ENCODE data around the gene PI4KA.

Gene PI4KA

DNA sequence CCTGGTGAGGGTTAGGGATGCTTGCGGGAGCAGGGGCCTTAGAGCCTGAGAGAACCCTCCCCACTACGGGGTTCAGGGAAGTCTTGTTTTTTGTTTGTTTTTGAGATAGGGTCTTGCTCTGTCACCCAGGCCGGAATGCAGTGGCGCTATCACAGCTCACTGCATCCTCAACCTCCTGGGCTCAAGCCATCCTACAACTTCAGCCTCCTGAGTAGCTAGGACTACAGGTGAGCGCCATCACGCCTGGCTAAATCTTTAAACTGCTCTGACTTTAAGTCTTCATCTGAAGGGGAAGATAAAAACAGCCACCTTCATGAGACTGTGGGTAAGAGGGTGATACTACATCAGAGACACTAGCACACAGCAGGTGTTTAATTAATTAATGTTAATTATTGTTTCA is 56.2 kb downstream of the PI4KA start:
- Mint-ChIP-seq H3K9me3 (no peaks in the 10 kb centered on the region), H3K4me1 (no peaks in the 10 kb centered on the region), H3K4me3 (no peak overlapping the region), H3K36me3 (peaks cover 80% of the 10 kb centered on the region), H3K27ac (no peak overlapping the region), H3K27me3 (no peaks in the 10 kb centered on the region)
- ATAC-seq: no peak

DNA sequence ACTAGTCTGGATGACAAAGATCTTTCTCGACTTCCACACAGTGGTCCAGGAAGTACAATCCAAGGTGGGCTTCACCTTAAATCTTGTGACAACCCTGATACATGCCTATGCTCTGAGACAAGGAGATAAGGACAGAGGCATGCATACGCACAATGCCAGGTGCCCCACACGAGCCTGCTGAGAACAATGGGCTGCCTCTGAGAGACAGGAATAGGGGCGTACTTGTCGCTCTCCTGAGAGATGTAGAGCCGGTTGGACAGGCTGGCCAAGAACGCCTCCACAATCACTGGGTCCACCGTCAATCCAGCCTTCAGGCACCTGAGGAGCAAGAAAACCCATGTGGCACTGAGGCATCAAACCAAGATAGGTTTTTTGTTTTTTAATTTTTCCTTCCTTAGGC is 59.2 kb downstream of the PI4KA start:
- ATAC-seq: no peak
- no peak overlapping the region for H3K27ac Mint-ChIP-seq
- H3K4me3 Mint-ChIP-seq: no peak overlapping the region
- no peaks in the 10 kb centered on the region for H3K27me3 Mint-ChIP-seq
- H3K36me3 Mint-ChIP-seq: peaks cover 87% of the 10 kb centered on the region
- H3K4me1 Mint-ChIP-seq: no peaks in the 10 kb centered on the region
- no peaks in the 10 kb centered on the region for H3K9me3 Mint-ChIP-seq

DNA sequence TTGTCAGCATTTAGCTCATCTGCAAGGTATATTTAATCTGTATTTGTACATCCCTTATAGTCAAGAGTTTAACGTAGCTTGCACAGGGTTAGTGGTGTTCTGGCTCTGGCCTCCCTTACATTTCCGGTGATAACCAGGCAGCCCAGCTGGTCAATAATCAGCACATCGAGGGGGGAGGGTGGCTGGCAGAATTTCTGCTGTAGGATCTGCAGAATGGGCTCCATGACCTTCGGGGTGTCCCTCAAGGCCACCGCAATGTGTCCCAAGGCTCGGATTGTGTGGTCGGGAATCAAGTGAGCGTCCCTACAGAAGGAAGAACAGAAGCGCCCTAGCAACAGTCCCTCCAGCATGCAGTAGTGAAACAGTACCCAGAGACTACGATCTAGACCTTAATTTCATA is 59.6 kb downstream of the PI4KA start:
- Mint-ChIP-seq H3K9me3 (no peaks in the 10 kb centered on the region), H3K27me3 (no peaks in the 10 kb centered on the region), H3K4me1 (no peaks in the 10 kb centered on the region), H3K36me3 (peaks cover 85% of the 10 kb centered on the region), H3K27ac (no peak overlapping the region), H3K4me3 (no peak overlapping the region)
- no peak for ATAC-seq

DNA sequence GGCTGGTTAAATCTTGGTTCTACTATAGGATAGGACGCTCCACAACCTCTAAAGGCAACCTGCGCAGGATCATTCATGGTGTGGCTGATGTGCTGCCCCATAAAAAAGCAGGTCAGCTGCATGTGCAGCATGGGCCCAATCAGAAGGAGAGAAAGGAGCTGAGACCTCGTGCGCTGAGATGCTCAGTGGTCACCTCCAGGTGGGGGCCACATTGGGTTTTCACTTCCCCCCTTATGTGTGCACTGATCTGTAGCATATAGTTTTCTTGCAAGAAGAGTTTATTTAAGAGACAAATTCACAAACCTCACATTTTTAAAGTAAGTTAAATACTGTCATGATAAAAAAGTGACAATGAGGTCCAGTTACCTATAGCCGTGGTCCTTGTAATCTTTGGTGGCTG is 60.4 kb downstream of the PI4KA start:
- no peak overlapping the region for H3K27ac Mint-ChIP-seq
- H3K36me3 Mint-ChIP-seq: peaks cover 78% of the 10 kb centered on the region
- no peaks in the 10 kb centered on the region for H3K27me3 Mint-ChIP-seq
- H3K4me3 Mint-ChIP-seq: no peak overlapping the region
- no peak for ATAC-seq
- H3K4me1 Mint-ChIP-seq: no peaks in the 10 kb centered on the region
- H3K9me3 Mint-ChIP-seq: no peaks in the 10 kb centered on the region

DNA sequence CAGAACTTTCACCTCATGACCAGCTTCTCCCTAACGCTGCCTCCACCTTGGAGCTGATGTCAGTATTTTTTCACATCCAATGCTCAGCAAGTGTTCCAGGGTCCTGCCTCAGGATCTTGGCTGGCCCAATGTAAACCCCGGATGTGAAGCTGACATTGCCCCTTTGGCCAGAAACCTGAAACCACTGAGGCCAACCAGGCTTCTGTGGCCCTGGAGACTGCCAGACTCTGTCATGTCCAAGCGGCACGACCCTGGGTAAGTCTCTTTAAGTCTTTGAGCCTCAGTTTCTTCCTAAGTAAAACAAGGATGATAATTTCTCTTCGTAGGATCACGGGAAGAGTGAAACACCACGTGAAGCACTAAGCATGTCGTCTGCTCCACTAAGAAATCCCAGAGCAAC is 61.9 kb downstream of the PI4KA start:
- Mint-ChIP-seq H3K9me3 (no peaks in the 10 kb centered on the region), H3K27me3 (no peaks in the 10 kb centered on the region), H3K36me3 (peaks cover 75% of the 10 kb centered on the region), H3K4me3 (no peak overlapping the region), H3K4me1 (no peaks in the 10 kb centered on the region), H3K27ac (no peak overlapping the region)
- no peak for ATAC-seq

DNA sequence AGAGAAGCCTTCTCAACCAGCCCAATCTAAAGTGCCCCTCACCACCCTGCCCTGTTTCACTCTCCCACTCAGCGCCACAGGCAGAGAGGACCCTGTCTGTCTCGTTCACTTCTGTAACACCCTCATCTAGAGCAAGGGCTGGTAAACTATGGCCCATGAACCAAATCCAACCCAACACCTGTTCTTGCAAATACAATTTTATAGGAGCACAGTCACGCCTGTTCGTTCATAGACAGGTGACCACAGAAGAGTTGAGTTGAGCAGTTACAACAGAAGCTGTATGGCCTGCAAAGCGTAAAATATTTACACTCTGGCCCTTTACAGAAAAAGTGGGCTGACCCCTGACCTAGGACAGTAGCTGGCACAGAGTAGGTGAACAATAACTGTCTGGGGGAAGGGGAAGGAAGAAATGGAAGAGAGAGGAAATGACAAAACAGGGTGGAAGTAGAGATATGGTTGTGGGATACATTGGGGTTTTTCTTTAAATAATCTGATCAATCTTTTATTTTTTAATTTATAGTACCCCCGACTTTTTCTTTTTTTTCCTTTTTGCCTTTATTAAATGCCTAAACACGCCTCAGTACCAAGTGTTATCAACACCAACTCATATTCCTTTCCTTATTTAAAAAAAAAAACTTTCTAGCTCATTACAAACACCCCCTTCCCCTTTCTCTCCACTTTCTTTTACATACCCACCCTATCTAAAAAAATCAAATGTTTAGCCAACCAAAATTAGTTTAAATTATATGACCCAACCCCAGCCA is 63.8 kb downstream of the PI4KA start:
- Mint-ChIP-seq H3K27ac (no peak overlapping the region), H3K4me1 (no peaks in the 10 kb centered on the region)

DNA sequence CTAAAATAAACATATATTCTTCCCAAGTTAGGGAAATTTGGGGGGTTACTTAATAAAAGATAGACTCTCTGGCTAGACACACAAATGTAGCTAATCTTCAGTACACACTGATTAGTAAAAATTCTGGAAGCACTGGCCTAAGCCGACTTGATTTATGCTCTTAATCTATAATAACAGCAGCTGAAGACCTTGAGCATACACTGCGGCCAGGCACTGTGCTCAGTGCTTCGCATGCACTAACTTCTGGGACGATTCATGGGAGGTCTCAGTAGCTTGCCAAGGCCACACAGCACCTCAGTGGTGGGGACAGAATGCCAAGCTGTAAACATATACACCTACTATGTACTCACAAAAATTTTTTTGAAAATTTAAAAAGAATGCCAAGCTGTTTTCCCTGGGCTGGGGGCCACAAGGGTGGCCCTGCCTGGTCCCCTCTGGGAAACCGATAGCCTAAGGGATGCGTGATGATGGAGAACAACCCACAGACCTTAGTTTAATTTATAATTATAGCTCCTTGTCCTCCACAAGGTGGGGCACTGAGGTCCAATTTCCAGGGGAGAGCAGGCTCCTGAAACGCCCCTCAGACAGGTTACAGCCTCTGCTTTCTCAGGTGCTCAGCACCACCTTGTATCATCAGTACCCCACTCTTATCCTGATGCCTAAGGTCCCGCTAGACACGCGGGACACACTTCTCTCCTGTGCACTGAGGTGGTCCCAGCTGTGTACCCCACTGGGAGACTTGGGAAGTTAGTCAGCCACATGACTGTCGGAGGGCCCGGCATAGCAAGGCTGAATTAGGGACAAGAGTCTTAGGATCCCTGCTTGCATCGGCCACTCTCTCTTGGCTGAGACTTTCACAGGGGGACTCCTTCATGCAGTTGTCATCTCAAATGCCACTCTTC is 64.6 kb downstream of the PI4KA start:
- Mint-ChIP-seq H3K4me3 (no peak overlapping the region), H3K4me1 (no peaks in the 10 kb centered on the region), H3K36me3 (peaks cover 69% of the 10 kb centered on the region), H3K27ac (no peak overlapping the region), H3K27me3 (no peaks in the 10 kb centered on the region), H3K9me3 (no peaks in the 10 kb centered on the region)
- no peak for ATAC-seq

More for the DNA sequence above, 63.8 kb downstream of the PI4KA start:
- Mint-ChIP-seq H3K27me3 (no peaks in the 10 kb centered on the region), H3K4me3 (no peak overlapping the region), H3K9me3 (no peaks in the 10 kb centered on the region), H3K36me3 (peaks cover 78% of the 10 kb centered on the region)
- no peak for ATAC-seq

DNA sequence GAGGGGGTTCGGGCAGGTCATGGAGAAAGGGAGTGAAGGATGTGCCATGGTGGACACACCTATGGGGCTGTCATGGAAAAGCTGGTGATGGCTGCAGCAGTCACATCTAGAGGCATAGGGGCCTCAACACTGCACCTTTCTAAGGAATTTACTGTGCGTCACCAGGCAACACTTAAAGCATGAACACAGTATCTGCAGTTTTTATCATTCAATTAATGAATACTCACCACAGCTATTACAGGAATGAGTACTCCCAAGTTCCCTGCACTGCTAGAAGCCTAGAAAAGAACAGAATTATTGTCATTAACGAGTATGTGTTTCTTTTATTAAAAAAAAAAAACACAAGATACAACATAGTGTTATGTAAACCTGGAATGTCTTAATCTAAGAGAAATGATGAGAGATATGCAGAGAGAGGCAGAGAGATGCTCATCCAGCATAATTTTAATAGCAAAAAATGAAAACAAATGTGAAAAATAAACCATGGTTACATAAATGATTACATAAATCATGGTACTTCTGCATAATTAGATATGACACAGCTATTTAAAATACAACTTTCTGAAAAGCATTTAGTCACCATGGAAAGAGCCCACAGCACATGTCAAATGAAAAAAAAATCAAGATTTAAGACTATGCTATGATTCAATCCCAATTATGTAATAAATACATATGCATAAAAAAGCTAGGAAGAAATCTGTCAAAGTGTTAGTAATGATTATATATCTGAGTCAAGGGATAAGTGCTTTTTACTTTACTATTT is 65.5 kb downstream of the PI4KA start:
- Mint-ChIP-seq H3K36me3 (peaks cover 68% of the 10 kb centered on the region), H3K27ac (no peak overlapping the region), H3K9me3 (no peaks in the 10 kb centered on the region), H3K27me3 (no peaks in the 10 kb centered on the region), H3K4me3 (no peak overlapping the region), H3K4me1 (no peaks in the 10 kb centered on the region)
- ATAC-seq: no peak

DNA sequence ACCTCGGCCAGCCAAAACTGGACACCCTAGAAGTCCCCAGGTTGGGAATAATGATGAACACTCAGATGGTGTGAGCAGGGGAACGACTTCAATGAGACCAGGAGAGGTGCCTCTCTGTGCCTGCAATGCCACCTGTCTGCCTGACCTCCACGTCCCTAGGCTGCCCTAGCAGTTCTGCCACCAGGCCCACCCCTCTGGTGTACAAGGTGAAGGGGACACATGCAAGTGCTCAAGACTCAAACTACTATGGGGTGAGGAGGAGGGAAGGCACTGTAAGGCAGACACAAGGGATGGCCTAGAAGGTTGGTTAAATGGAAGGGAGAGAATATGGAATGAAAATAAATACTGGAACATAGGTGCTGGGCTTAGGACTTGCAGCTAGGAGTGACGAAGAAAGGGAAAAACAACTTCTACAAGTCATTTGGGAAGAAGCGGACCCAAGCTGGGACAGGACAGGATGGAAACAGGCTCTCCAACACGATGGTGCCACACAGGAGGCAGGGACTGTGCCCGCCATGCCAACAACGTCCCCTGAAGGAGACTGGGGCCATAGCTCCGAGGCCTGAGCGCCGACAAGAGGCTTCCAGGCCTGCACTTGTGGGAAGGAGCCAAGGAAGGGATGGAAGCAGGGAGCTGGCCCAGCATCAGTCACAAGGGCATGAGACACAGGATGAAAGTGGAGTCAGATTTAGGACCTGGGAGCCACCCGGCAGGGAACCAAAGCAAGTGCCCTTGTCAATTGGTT is 66.2 kb downstream of the PI4KA start:
- Mint-ChIP-seq H3K27ac (no peak overlapping the region), H3K27me3 (no peaks in the 10 kb centered on the region), H3K9me3 (no peaks in the 10 kb centered on the region), H3K4me3 (no peak overlapping the region), H3K36me3 (peaks cover 60% of the 10 kb centered on the region), H3K4me1 (no peaks in the 10 kb centered on the region)
- no peak for ATAC-seq

DNA sequence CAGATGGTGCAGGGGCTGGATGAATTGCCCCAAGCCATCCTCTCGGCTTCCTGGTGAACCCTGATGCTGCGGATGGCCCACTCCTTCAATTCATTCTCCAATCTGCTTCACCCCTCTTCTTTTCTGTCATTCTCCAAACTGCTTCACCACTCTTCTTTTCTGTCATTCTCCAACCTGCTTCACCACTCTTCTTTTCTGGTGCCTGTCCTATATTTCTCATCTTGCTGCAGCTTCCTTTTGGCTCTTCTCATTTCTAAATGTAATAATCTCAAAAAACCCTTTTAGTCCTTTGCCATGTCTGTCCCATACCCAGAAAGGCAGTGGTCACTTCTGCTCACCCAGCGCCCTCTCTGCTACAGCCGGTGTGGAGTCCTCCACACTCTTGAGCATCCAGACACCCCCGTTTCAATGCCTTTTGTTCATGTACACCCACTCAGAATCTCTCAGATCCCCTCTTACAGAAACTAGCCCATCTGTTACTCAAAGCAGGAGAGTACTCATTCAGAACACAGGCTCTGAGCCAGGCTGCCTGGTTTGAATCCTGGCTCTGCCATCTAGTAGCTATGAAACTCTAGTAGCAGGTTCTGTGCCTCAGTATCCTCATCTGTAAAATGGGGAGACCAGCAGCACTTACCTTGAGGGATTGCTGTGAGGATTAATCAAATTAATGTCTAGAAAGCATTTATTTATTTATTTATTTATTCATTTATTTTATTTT is 69.8 kb downstream of the PI4KA start:
- Mint-ChIP-seq H3K27me3 (no peaks in the 10 kb centered on the region), H3K4me3 (no peak overlapping the region), H3K36me3 (peaks cover 38% of the 10 kb centered on the region), H3K4me1 (peaks cover 14% of the 10 kb centered on the region), H3K27ac (no peak overlapping the region), H3K9me3 (no peaks in the 10 kb centered on the region)
- ATAC-seq: no peak

DNA sequence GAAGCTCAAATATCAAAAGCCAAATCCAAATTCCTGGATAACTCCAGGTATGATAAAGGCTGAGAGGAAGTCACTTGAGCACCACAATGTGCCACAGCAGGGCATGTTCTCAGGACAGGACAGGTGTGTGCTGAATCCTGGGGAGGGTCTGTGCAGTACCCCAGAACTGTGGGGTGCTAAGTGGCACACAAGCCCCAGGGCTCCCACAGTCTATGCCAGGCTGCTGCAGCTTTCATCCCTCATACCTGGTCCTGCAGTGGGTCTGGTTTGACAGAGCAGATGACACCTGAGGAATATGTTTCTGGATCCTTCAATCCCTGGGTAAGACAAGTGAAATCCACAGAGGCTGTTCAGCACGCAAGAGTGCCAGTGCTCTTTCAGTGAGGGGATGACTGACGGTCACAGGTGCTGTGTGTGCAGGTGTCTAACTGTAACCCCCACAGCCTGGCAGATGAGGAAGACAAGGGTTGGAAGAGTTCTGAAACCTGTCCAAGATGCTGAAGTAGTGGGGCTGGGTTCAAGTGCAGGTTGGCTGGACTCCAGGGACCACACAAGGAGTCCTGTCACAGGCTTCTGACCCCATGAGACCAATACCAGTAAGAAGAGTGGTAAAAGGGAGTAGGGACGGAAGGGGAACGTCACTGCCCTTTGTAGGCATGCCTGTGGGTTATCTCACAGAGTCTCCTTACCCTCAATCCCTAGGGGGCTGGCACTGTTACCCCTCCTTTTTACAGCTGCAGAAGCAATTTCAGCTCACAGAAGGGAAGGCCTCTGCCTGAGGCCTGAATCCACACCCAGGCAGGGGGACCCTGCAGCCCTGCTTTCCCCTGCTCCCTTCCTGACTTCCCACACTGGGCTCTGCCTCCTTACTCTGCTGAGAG is 70.6 kb downstream of the PI4KA start:
- peaks cover 38% of the 10 kb centered on the region for H3K36me3 Mint-ChIP-seq
- no peaks in the 10 kb centered on the region for H3K27me3 Mint-ChIP-seq
- H3K9me3 Mint-ChIP-seq: no peaks in the 10 kb centered on the region
- no peak for ATAC-seq
- peaks cover 22% of the 10 kb centered on the region for H3K4me1 Mint-ChIP-seq
- H3K4me3 Mint-ChIP-seq: no peak overlapping the region
- H3K27ac Mint-ChIP-seq: no peak overlapping the region

DNA sequence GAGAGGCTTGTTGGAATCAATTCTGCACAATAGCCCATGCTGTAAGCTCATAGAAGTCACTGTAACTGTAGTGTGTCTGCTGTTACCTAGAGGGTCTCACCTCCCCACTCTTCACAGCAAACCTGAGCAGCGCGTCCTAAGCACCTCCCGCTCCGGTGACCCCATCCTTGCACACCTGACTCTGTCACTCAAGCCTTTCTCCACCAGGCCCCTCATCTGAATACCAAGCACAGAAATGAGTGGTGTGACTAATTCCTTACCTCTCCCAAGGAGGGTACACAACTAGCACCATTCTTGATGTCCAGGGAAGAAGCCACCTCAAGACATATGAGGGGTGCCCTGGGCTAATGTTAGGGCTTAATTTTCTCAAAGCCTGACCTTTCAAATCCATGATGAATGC is 71.4 kb downstream of the PI4KA start:
- peaks cover 32% of the 10 kb centered on the region for H3K36me3 Mint-ChIP-seq
- H3K4me1 Mint-ChIP-seq: peaks cover 27% of the 10 kb centered on the region
- H3K27me3 Mint-ChIP-seq: no peaks in the 10 kb centered on the region
- H3K4me3 Mint-ChIP-seq: no peak overlapping the region
- ATAC-seq: no peak
- no peak overlapping the region for H3K27ac Mint-ChIP-seq
- H3K9me3 Mint-ChIP-seq: no peaks in the 10 kb centered on the region

DNA sequence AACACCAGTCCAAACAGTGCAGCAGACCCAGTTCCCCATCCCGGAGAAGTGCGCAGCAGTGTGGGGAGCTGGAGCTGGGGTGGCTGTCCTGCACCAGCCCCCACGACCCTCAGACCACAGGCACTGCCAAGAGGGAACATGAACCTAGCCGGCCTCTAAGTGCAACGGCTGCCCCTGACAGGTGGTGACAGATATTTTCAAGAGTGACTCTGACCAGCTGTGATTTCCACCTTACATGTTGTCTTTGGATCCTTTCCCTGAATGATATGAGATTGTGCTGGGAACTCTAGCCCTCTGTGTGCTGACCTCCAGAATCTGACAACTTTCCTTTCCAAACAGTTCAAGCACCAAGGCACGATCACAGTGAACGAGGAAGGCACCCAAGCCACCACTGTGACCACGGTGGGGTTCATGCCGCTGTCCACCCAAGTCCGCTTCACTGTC is 72.1 kb downstream of the PI4KA start:
- peaks cover 27% of the 10 kb centered on the region for H3K4me1 Mint-ChIP-seq
- H3K27me3 Mint-ChIP-seq: no peaks in the 10 kb centered on the region
- peaks cover 28% of the 10 kb centered on the region for H3K36me3 Mint-ChIP-seq
- no peak for ATAC-seq
- no peaks in the 10 kb centered on the region for H3K9me3 Mint-ChIP-seq
- no peak overlapping the region for H3K4me3 Mint-ChIP-seq
- no peak overlapping the region for H3K27ac Mint-ChIP-seq

Data from stimulated activated memory B cell treated with anti-CD40 and anti-IgM and Interleukin-4, amounts not matched to agents 10 μg/mL and 1 μg/mL and 100 μg/mL, for 72 hours (primary cell).